D721Med (cell line): Measurements from ENCODE around the gene PTPN5.

Experiments used
- DNase-seq: peaks from one replicate; pipeline ENCODE4 v3.0.0; 2011; ENCODE audit warnings: low spot score; ENCODE audit not compliant: insufficient read length
- FAIRE-seq: peaks from 2 replicates; lab custom pipeline; 2011; peaks lifted over from hg19 to GRCh38; lab: Jason Lieb, UNC
- CTCF ChIP-seq: IDR thresholded peaks from 2 replicates; pipeline ENCODE4 v1.5.1; 2012; ENCODE audit warnings: mild to moderate bottlenecking, control low read depth; ENCODE audit not compliant: insufficient read depth; ENCODE audit errors: missing control alignments

Gene PTPN5

GRCh38 chr11:18798799-18799469 lies 7.3 kb upstream of the PTPN5 start:
- DNase-seq (no peak), FAIRE-seq (no peak)

GRCh38 chr11:18794956-18795355 lies 3.4 kb upstream of the PTPN5 start:
- no peak for TF ChIP-seq CTCF
- no peak for DNase-seq
- FAIRE-seq, result no peak

More at GRCh38 chr11:18798799-18799469, 7.3 kb upstream of the PTPN5 start:
- TF ChIP-seq CTCF, result no peak

- DNase-seq (no peak), FAIRE-seq (no peak)
- no peak for TF ChIP-seq CTCF
Measured at GRCh38 chr11:18792827-18793226, 1.2 kb upstream of the PTPN5 start.

GRCh38 chr11:18791969-18792628 lies 501 bp upstream of the PTPN5 start:
- FAIRE-seq, result no peak
- no peak for DNase-seq
- no peak for TF ChIP-seq CTCF

GRCh38 chr11:18790883-18791206 lies 753 bp downstream of the PTPN5 start:
- no peak for FAIRE-seq
- no peak for DNase-seq

GRCh38 chr11:18789942-18790341 lies 1.7 kb downstream of the PTPN5 start:
- DNase-seq (no peak), FAIRE-seq (no peak)
- no peak for TF ChIP-seq CTCF

More at GRCh38 chr11:18790883-18791206, 753 bp downstream of the PTPN5 start:
- no peak for TF ChIP-seq CTCF

- TF ChIP-seq CTCF, result no peak
- DNase-seq (no peak), FAIRE-seq (no peak)
Measured at GRCh38 chr11:18785411-18785810, 6.2 kb downstream of the PTPN5 start.
